GM19468 (cell line): Measurements from ENCODE around the gene TMEM254.
"Not testable (repeated sequence)": the region's sequence is repeated elsewhere in the genome, so short reads cannot be mapped to it uniquely, and the experiment has no call there.

Source experiments
- ATAC-seq: cut with Tn5 transposase; IDR thresholded peaks from one replicate; pipeline ENCODE4 v1.9.1; 2021; ENCODE audit warnings: mild to moderate bottlenecking, moderate library complexity, moderate number of reproducible peaks; ENCODE audit not compliant: unreplicated experiment; ENCODE audit errors: extremely low read depth

The TMEM254 gene

DNA sequence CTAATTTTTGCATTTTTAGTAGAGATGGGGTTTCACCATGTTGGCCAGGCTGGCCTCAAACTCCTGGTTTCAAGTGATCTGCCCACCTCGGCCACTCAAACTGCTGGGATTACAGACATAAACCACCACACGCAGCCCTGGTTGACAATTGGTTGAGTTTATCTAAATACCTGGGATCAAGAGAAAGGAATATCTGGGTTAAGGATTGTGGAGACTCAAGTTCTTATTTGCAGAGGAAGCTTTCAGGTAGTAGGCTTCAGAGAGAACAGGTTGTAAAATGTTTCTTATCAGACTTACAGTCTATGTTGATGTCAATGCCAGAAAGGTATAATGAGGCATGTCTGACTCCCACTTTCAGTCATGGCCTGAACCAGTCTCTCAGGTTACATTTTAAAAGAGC, 5.9 kb upstream of the TMEM254 start:
- ATAC-seq = no peak

DNA sequence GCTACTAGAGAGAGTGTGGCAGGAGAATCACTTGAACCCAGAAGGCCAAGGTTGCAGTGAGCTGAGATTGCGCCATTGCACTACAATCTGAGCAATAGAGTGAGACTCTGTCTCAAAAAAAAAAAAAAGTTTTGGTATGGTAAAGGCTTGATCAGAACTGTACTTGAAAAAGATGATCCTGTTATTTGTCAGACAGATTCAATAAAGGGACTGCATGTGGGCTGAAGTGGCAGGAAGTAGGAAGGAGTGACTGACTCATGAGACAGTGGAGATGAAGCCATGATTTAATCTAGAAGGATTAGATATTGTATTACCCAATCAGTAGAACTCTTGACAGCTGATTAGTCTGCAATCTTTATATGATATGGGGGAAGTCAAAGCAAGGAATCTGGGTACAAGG, 2.7 kb upstream of the TMEM254 start:
- ATAC-seq = no peak

DNA sequence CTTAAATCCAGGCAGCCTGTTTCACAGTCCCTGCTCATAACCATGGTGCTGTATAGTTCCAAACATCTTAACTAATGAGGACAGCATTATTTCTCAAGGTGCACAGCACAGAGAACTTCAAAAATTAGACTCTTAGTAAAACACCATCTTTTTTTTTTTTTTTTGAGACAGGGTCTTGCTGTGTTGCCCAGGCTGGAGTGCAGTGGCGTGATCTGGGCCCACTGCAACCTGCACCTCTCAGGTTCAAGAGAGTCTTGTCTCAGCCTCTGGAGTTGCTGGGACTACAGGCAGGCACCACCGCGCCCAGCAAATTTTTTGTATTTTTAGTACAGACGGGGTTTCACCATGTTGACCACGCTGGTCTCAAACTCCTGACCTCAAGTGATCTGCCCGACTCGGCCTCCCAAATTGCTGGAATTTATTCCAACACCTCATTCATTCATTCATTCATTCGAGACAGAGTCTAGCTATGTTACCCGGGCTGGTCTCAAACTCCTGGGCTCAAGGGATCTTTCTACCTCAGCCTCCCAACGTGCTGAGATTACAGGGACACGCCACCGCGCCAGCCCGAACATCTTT, 507 bp upstream of the TMEM254 start:
- ATAC-seq = no peak

DNA sequence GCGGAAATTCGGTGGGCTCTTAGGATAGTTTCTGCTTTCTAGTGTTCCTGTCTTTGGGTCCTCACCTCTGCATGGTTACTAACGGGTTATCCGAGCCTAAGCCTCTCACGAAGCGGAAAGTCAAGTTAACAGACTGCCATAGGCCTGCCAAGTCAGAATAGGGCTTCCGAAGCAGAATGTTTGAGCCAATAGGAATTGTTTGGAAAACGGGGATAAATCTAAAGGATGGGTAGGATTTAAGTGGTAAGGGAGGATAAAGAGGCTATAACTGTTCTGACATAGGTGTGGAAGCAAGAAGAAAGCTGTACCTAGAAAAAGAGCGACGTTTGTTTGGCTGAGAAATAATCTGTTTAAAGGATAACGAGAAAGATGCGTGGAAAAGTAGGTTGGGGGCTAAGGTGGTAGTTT, 851 bp downstream of the TMEM254 start:
- ATAC-seq = no peak

DNA sequence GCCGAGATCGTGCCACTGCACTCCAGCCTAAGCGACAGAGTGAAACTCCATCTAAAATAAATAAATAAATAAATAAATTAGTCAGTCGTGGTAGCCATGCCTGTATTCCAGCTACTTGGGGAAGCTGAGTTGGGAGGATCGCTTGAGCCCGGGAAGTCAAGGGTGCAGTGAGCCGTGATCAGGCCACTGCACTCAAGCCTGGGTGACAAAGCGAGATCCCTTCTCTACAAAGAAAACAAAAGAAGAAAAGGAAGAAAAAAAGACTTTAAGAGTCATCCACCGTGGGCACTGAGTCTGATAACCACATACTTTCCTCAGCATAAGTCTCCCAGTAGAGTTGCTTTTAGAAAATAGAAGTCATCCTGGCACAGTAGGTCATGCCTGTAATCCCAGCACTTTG, 2.6 kb downstream of the TMEM254 start:
- ATAC-seq = no peak

DNA sequence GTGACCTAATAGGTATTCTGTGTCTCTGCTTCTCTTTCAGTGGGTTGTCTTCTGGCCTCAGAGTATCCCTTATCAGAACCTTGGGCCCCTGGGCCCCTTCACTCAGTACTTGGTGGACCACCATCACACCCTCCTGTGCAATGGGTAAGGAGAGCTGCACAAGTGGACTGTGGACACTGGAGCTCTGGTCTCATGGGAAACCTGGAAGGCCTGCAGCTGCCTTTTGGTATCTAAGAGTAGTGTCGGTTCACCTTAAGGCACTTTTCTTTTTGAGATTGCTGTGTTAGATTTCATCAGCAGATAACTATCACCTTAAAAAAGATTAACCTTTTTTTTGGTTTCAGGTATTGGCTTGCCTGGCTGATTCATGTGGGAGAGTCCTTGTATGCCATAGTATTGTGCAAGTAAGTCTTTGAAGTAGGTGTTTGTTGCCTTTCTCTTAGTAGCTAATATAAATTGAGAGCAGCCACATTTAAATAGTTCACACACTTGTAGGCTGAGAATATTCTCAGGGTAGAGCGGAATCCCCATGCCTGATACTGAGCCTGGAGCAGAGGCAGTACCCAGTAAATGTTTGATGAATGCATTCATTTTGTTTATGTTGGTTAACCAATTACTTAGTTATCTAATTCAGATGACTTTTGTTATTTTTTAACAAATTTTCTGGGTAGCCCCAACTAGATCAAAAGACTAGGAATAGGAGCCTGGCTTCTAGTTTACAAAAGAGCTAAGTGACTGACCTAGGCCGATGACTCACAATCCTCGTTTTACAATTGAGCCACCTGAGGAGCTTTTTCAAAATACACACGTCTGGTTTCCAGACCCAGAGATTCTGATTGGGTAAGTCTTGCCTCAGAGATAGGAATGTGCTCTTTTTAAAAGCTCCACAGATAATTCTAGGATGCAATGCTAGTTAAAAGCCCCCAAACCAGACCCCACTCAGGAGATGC, 3.6 kb downstream of the TMEM254 start:
- ATAC-seq = no peak

DNA sequence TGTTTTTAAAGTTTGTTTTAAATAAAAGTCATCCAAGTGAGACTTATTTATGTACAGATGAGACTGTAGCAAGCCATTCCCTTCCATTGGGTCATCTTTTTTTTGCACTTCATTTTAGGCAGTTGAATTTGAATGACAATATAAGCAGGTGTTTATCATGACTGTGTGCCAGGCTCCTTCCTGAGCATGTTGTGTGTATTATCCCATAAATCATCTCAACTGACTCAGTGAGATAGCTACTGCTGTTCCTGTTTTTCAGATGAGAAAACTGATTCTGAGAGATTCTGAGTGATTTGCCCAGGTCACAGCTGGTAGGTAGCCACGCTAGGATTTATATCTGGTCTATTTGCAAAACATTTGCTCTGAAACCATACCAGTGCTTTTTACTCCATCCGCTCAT, 11.7 kb downstream of the TMEM254 start:
- no peak for ATAC-seq

DNA sequence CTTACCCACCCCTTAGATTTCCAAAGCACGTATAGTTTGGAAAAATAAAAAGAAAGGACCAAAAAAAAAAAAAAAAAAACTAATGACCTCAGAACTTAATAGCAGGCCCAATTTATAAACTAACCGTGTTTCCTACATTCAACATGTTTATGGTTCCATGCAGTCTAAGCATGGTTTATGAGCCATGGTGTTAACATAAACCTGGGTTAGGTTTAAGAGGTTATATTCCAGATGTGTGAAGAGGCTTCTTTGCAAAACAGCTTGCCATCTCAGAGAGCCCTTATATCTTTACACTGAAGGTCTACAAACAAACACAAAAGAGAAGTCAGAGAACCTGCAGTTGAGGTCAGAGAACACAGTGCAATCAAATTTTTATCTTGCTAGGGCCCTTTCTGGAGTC, 15.8 kb downstream of the TMEM254 start:
- no peak for ATAC-seq

DNA sequence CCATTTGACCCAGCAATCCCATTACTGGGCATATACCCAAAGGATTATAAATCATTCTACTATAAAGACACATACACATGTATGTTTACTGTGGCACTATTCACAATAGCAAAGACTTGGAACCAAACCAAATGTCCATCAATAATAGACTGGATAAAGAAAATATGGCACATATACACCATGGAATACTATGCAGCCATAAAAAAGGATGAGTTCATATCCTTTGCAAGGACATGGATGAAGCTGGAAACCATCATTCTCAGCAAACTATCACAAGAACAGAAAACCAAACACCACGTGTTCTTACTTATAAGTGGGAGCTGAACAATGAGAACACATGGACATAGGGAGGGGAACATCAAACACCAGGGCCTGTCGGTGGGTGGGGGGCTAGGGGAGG, 19.8 kb downstream of the TMEM254 start:
- not testable (repeated sequence) for ATAC-seq

DNA sequence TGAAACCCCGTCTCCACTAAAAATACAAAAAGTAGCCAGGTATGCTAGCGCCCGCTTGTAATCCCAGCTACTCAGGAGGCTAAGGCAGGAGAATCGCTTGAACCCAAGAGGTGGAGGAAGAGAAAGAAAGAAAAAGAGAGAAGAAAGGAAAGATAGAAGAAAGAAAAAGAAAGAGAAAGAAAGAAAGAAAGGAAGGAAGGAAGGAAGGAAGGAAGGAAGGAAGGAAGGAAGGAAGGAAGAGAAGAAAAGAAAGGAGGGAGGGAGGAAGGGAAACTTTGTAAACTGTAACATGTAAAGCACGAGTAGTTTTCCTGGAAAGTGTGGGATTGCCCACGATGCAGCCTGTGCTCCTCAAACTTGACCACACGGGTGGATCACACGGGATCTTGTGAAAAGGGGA, 20.8 kb downstream of the TMEM254 start:
- not testable (repeated sequence) for ATAC-seq

DNA sequence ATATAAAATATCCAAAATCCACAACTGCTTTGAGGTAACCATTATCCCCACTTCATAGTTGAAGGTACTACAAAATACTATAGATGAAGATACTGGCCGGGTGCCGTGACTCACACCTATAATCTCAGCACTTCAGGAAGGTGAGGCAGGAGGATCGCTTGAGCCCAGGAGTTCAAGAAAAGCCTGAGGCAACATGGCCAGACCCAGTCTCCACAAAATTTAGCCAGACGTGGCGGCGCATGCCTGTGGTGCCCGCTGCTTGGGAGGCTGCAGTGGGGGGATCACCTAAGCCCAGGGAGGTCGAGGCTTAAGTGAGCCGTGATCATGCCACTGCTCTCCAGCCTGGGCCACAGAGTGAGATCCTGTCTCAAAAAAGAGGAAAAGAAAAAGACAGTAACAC, 21.7 kb downstream of the TMEM254 start:
- ATAC-seq = no peak

DNA sequence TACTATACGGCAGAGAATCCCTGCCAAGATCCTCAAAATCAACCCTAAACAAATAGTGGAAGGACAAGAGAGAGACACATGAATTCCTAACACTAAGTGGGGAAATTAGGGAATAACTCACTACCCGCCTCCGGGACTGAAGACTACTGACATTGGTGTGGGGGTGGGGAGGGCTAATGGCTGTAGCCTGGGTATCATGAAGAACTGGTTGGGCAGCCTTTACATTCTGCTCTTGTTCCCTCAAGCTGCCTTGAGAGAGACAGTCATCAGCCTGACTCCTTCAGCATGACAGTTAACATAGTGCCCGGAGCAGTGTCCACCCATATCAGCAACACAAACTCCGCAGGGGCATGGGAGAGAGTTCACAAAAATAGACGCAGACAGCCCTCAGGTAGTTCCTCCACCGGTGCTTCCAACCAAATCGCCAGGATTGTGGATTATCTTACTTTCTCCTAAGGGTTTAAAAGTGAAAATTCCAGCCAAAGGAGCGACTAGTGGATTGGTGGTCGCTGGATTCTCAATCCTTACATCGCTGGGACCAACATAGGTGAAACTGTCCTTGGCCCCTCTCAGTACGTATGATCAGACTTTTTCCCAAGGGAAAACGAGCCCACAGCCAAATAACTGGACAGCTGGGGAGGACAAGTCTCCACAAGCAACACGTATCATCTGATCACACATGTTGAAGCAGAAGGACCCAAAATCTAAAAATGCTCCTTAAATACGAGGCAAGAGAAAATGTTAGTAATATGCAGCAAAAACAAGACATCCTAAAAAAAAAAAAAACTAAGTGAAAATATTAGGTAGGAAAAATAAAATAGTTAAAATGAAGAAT, 22.6 kb downstream of the TMEM254 start:
- no peak for ATAC-seq

DNA sequence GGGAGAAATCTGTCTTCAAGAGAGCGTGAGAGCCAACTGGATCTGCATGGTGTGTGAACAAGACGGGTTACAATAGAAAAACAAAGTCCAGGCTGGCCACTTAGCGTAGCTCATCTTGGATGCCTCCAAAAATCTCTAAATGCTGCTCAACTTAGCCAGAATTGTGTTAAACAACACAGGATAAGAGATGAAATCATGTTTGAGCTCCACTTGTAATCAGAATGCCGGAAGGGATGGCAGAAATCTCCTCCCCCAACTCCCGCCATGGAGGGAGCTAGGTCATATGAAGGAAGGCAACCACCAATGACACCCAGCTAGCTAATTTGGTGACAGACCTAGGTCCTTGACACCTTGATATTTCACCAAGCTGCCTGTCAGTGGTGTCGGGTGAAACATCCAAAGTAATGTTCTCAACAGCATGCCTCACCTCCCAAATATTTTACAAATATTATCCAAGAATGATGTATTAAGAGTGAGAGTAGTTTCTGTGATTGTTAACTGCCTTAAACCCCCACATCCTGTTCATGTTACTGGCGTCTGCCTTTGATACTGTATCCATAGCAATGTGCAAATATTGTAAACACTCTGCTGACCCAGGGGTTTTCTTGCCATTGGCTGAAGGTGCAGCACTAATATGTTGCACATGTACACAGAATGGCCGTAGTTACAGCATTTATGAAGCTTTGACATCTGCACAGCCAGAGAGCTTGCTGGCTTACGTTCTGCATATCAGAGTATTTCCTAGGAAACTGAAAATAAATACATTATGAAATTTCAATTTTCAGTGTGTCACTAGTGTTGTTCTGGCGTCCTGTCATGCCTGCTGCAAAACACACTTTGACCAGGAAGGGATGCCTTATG, 25.8 kb downstream of the TMEM254 start:
- ATAC-seq = no peak

DNA sequence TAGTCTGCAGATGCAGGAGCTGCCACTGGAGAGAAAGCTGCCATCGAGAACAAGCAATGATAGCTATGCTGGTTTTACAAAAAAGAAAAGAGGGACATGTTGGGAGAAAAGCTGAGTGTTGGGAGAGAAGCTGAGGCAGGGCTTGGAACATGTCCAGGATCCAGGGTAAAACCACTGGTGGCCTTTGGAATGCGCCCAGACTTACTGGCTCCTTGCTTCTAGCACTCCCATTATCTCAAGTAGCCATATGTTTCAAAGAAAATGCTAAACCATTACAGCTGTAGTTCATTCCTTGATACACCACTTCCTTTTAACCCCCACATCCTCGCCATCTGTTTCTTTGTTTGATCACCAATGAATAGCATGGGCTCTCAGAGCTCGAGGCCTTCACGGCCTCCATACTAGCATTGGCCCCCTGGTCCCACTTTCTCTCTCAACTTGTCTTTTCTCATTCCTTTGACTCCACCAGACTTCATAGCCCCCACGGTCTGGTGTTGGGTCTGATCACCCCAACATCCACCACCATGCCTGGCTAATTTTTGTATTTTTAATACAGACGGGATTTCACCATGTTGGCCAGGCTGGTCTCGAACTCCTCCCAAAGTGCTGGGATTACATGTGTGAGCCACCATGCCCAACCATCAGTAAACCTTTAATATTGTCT, 30.2 kb downstream of the TMEM254 start:
- no peak for ATAC-seq

DNA sequence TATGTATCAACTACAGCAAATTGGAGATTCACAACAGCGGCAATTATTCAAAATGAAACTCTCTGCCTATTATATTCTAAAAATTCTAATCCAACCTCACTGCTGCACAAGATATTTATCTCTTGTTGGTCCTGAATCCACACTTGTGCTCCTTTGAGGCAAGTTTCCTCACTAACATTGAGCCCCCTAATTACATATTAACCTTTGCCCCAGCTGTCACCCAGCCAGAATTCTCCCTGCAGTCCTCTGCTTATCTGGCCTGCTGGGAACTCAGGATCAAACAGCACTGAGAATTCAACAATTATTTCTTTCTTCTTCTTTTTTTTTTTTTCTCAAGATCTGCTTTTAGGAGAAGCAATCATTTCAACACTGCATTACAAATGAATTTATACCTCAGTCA, 32.5 kb downstream of the TMEM254 start:
- ATAC-seq = no peak

DNA sequence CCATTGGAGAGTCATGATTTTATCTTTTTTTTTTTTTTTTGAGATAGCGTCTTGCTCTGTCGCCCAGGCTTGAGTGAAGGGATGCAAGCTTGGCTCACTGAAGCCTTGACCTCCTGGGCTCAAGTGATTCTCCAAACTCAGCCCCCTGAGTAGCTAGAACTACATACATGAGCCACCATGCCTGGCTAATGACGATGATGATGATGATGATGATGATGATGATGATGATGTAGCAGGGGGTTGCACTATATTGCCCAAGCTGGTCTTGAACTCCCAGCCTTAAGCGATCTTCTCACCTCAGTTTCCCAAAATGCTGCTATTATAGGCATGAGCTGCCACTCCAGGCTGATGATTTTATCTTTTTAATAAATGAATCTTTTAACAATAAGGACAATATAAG, 40.2 kb downstream of the TMEM254 start:
- ATAC-seq = no peak

DNA sequence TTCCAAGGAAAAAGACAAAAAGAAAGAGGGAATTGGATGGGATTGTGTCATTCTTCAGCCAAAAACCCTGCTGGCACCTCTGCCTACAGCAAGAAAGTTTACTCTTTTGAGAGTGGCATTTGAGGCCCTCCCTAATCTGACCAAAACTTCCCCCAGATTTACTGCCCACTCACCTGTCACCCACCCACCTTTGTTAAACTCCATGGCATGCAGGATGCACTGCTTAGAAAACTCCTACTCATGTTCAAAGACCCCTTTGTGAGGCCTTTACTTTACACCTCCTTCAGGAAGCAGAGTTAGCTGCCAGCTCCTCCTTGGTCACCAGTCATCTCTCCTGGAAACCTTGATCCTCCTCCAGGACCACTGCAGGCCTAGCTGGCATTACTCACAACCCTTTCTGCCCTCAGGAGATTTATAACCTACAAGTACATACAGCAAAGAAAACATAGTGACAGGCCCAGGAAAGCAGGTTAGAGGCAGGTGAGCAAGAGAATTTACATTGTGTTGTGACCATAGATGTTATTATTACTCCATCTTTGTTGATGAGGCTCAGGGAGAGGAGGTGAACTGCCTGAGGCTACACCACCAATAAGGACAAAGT, 43.7 kb downstream of the TMEM254 start:
- ATAC-seq = no peak

DNA sequence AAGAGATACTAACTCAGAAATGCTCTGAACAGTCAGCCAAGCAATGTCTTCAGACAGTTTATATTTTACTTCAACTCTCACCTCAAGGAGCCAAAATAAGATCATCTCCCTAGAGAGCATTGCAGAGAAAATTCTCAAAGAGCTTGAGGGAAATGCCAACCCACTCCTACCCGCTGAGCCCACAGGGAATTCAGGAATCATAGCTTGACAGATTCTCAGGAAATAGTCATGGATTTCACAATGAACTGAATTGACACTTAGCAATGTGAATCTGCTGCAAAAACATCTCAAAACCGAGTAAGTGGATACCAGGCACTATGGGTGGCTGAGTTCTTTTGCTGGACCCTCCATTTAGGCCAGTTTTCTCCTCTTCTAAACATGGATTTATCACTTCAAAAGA, 44.3 kb downstream of the TMEM254 start:
- no peak for ATAC-seq

DNA sequence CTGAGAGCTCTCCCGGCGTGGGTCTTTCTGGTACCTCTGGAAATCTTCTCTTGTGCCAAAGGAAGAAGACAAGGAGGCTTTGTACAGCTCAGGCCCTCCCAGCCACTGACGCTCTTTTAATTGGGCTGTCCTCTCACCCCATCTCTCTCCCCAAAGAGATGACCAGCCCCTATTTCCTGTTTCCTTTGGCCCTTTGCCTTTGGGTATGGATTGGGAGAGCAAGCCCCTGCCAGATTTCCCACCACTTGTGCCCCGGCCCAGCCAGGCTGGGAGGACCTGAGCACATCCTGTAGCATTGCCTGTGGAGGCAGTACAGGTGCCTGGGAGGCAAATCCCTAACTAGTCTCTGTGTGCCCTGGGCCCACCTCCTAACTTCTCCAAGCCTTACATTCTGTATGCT, 48.4 kb downstream of the TMEM254 start:
- ATAC-seq = no peak
